Neural crest cell (in vitro differentiated cells): ENCODE results near the gene HECW1. TPM values are rescaled to one million over a fixed set of nuclear protein-coding genes. Genes with fewer than 3 reads are reported as not detected.
"Not testable (repeated sequence)": the region's sequence is repeated elsewhere in the genome, so short reads cannot be mapped to it uniquely, and the experiment has no call there.

Source experiments
- DNase-seq: peaks from one replicate; pipeline ENCODE4 v3.0.0; 2021; ENCODE audit warnings: low read depth, mixed read lengths, low spot score
- H3K27ac Mint-ChIP-seq: one replicate; pipeline ENCODE4 v1.8.0; 2021; ENCODE audit warnings: mild to moderate bottlenecking, mixed read lengths; ENCODE audit not compliant: unreplicated experiment
- H3K27me3 Mint-ChIP-seq: 2 replicates; pipeline ENCODE4 v1.8.0; 2021; ENCODE audit warnings: low read depth, mild to moderate bottlenecking, mixed read lengths
- H3K36me3 Mint-ChIP-seq: 2 replicates; pipeline ENCODE4 v1.8.0; 2021; ENCODE audit warnings: low read depth, mild to moderate bottlenecking, mixed read lengths
- H3K4me1 Mint-ChIP-seq: 2 replicates; pipeline ENCODE4 v1.8.0; 2021; ENCODE audit warnings: mixed read lengths
- H3K4me3 Mint-ChIP-seq: one replicate; pipeline ENCODE4 v1.8.0; 2021; ENCODE audit warnings: mild to moderate bottlenecking, mixed read lengths
- H3K9me3 Mint-ChIP-seq: 2 replicates; pipeline ENCODE4 v1.8.0; 2021; ENCODE audit warnings: mixed read lengths
- CTCF ChIP-seq: fragments of 200-600 bp; sonication (generic); conservative IDR thresholded peaks from 2 replicates; pipeline ENCODE4 v1.5.0; 2021; ENCODE audit warnings: antibody characterized with exemption, mild to moderate bottlenecking
- total RNA-seq: library from RNA; stranded (reverse); gene quantifications from 2 replicates; pipeline ENCODE4 v1.2.1, GENCODE V29; 2021

HECW1 gene
- total RNA-seq, 1 donor from 2014 or later: 3.6 TPM

- no peak for DNase-seq
- H3K4me1 Mint-ChIP-seq: no peaks in the 10 kb centered on the region
- no peaks in the 10 kb centered on the region for H3K9me3 Mint-ChIP-seq
- TF ChIP-seq CTCF: no peak
- H3K27ac Mint-ChIP-seq: no peak overlapping the region
- H3K36me3 Mint-ChIP-seq: no peaks in the 10 kb centered on the region
- no peaks in the 10 kb centered on the region for H3K27me3 Mint-ChIP-seq
- no peak overlapping the region for H3K4me3 Mint-ChIP-seq
Observed at GRCh38 chr7:43565786-43566185, 453.3 kb downstream of the HECW1 start.

DNA sequence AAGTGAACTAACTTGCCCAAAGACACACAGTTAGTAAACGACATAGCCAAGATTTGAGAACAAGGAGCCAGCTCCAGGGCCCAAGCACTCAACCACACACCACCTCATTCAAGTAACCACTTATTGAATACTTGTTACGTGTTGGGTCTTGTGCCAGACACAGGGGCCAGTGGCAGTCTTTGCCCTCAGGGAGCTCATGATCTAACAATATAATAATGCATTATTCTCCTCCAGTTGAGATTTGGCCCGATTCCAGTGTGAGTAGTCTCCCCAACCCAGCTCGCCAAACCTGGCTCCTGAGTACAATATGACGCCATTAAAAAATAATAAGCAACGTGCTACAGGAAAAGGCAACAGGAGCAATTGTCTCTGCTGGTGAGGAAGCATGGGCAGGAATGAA is 456.1 kb downstream of the HECW1 start:
- H3K9me3 Mint-ChIP-seq: no peaks in the 10 kb centered on the region
- H3K4me3 Mint-ChIP-seq: no peak overlapping the region
- no peaks in the 10 kb centered on the region for H3K27me3 Mint-ChIP-seq
- H3K27ac Mint-ChIP-seq: no peak overlapping the region
- DNase-seq: no peak
- H3K4me1 Mint-ChIP-seq: no peaks in the 10 kb centered on the region
- TF ChIP-seq CTCF: no peak
- no peaks in the 10 kb centered on the region for H3K36me3 Mint-ChIP-seq

DNA sequence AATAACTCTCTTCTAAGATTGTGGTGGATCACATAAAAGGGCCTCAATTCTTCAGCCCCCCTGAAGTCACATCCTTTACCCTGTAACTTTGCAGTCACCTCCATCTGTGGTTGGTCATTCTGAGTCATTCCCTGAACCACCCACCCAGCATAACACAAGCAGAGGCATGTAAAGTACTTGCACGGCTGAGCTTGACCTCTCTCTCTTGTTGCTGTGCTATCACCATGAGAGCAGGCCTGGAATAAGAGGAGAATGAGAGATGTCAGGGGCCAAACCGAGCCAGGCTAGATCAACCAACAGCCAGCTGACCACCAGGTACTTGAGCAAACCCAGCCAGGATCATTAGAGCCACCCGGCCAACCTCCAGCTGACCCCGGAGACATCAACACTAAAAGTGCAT is 457.0 kb downstream of the HECW1 start:
- TF ChIP-seq CTCF: no peak
- no peak overlapping the region for H3K4me3 Mint-ChIP-seq
- peak overlapping the region; percentile 36 for H3K27ac Mint-ChIP-seq
- H3K36me3 Mint-ChIP-seq: no peaks in the 10 kb centered on the region
- no peaks in the 10 kb centered on the region for H3K27me3 Mint-ChIP-seq
- no peak for DNase-seq
- H3K4me1 Mint-ChIP-seq: no peaks in the 10 kb centered on the region
- H3K9me3 Mint-ChIP-seq: no peaks in the 10 kb centered on the region

GRCh38 chr7:43570688-43571365 is 458.4 kb downstream of the HECW1 start:
- no peak for DNase-seq
- Mint-ChIP-seq H3K9me3 (no peaks in the 10 kb centered on the region), H3K4me1 (no peaks in the 10 kb centered on the region), H3K27ac (no peak overlapping the region), H3K4me3 (no peak overlapping the region), H3K36me3 (no peaks in the 10 kb centered on the region), H3K27me3 (no peaks in the 10 kb centered on the region)
- no peak for TF ChIP-seq CTCF

GRCh38 chr7:43572516-43573049 is 460.1 kb downstream of the HECW1 start:
- H3K4me1 Mint-ChIP-seq: no peaks in the 10 kb centered on the region
- no peaks in the 10 kb centered on the region for H3K36me3 Mint-ChIP-seq
- H3K27ac Mint-ChIP-seq: no peak overlapping the region
- no peaks in the 10 kb centered on the region for H3K27me3 Mint-ChIP-seq
- no peak for DNase-seq
- H3K4me3 Mint-ChIP-seq: no peak overlapping the region
- no peaks in the 10 kb centered on the region for H3K9me3 Mint-ChIP-seq
- no peak for TF ChIP-seq CTCF

- not testable (repeated sequence) for H3K36me3 Mint-ChIP-seq, H3K9me3 Mint-ChIP-seq, H3K4me1 Mint-ChIP-seq, H3K27me3 Mint-ChIP-seq, DNase-seq, H3K4me3 Mint-ChIP-seq, H3K27ac Mint-ChIP-seq
Observed at GRCh38 chr7:43573832-43574231, 461.4 kb downstream of the HECW1 start.
